ENCODE data around the gene RAMP2. TPM values are rescaled to one million over a fixed set of nuclear protein-coding genes. Genes with fewer than 3 reads are reported as not detected.
"Not testable (repeated sequence)": the region's sequence is repeated elsewhere in the genome, so short reads cannot be mapped to it uniquely, and the experiment has no call there.

RAMP2 gene
- total and polyA plus RNA-seq, 4 donors, result 25.2 to 106 (median 89.9) TPM

GRCh38 chr17:42766124-42766523, 5.1 kb downstream of the RAMP2 start:
- H3K9me3 ChIP-seq (ENCODE audit: control insufficient read depth, insufficient read depth, low read length), result no peaks in the 10 kb centered on the region
- WGBS (ENCODE audit: insufficient coverage), result 90% methylated on average over 5 of the region's 6 CpGs
- H3K4me3 ChIP-seq (ENCODE audit: low read depth, low read length), result no peak overlapping the region
- H3K36me3 ChIP-seq (ENCODE audit: control insufficient read depth, insufficient read depth, low read length), result no peaks in the 10 kb centered on the region
- H3K4me1 ChIP-seq (ENCODE audit: control insufficient read depth, insufficient read depth, low read length), result peaks cover 11% of the 10 kb centered on the region
- no peak for DNase-seq (ENCODE audit: low read depth in 4 of 6, low spot score in 6 of 6)
- H3K27ac ChIP-seq (ENCODE audit: low read depth, low read length), result no peak overlapping the region
- peaks cover 4% of the 10 kb centered on the region for H3K27me3 ChIP-seq (ENCODE audit: control insufficient read depth, insufficient read depth, low read length)

- Histone ChIP-seq H3K36me3 (ENCODE audit: control insufficient read depth, insufficient read depth, low read length) (no peaks in the 10 kb centered on the region), H3K4me3 (ENCODE audit: low read depth, low read length) (no peak overlapping the region), H3K27ac (ENCODE audit: low read depth, low read length) (no peak overlapping the region), H3K9me3 (ENCODE audit: control insufficient read depth, insufficient read depth, low read length) (no peaks in the 10 kb centered on the region), H3K4me1 (ENCODE audit: control insufficient read depth, insufficient read depth, low read length) (peaks cover 1% of the 10 kb centered on the region), H3K27me3 (ENCODE audit: control insufficient read depth, insufficient read depth, low read length) (no peaks in the 10 kb centered on the region)
- no peak for DNase-seq (ENCODE audit: low read depth in 4 of 6, low spot score in 6 of 6)
Measured at GRCh38 chr17:42767512-42767911, 6.5 kb downstream of the RAMP2 start.

GRCh38 chr17:42768006-42768405, 7.0 kb downstream of the RAMP2 start:
- not testable (repeated sequence) for H3K4me1 ChIP-seq (ENCODE audit: control insufficient read depth, insufficient read depth, low read length); DNase-seq (ENCODE audit: low read depth in 4 of 6, low spot score in 6 of 6); H3K9me3 ChIP-seq (ENCODE audit: control insufficient read depth, insufficient read depth, low read length); H3K36me3 ChIP-seq (ENCODE audit: control insufficient read depth, insufficient read depth, low read length); H3K27ac ChIP-seq (ENCODE audit: low read depth, low read length); H3K27me3 ChIP-seq (ENCODE audit: control insufficient read depth, insufficient read depth, low read length); H3K4me3 ChIP-seq (ENCODE audit: low read depth, low read length)
- 72% methylated on average over 4 of the region's 9 CpGs for WGBS (ENCODE audit: insufficient coverage)

GRCh38 chr17:42769964-42770363, 8.9 kb downstream of the RAMP2 start:
- DNase-seq (ENCODE audit: low read depth in 4 of 6, low spot score in 6 of 6); H3K4me1 ChIP-seq (ENCODE audit: control insufficient read depth, insufficient read depth, low read length); H3K27me3 ChIP-seq (ENCODE audit: control insufficient read depth, insufficient read depth, low read length); H3K4me3 ChIP-seq (ENCODE audit: low read depth, low read length); H3K9me3 ChIP-seq (ENCODE audit: control insufficient read depth, insufficient read depth, low read length); H3K27ac ChIP-seq (ENCODE audit: low read depth, low read length); H3K36me3 ChIP-seq (ENCODE audit: control insufficient read depth, insufficient read depth, low read length): not testable (repeated sequence)
- WGBS (ENCODE audit: insufficient coverage), result 46% methylated on average over 3 of the region's 10 CpGs

- Histone ChIP-seq H3K9me3 (ENCODE audit: control insufficient read depth, insufficient read depth, low read length) (no peaks in the 10 kb centered on the region), H3K27ac (ENCODE audit: low read depth, low read length) (peak overlapping the region; percentile 4), H3K4me1 (ENCODE audit: control insufficient read depth, insufficient read depth, low read length) (peaks cover 9% of the 10 kb centered on the region), H3K36me3 (ENCODE audit: control insufficient read depth, insufficient read depth, low read length) (peaks cover 27% of the 10 kb centered on the region), H3K4me3 (ENCODE audit: low read depth, low read length) (peak overlapping the region; percentile 70), H3K27me3 (ENCODE audit: control insufficient read depth, insufficient read depth, low read length) (no peaks in the 10 kb centered on the region)
- 12% methylated on average over 3 of the region's 3 CpGs for WGBS (ENCODE audit: insufficient coverage)
- DNase-seq (ENCODE audit: low read depth in 4 of 6, low spot score in 6 of 6), result no peak
Measured at GRCh38 chr17:42772945-42773289, 11.9 kb downstream of the RAMP2 start.

GRCh38 chr17:42773290-42774035, 12.4 kb downstream of the RAMP2 start, which contains the start of gene VPS25:
VPS25 (plus strand) TSS chr17:42773449; CDS start chr17:42773476, 27 bp downstream.
- peak in 5 of 6 donors; percentile 66 to 95 (median 74) for DNase-seq (ENCODE audit: low read depth in 4 of 6, low spot score in 6 of 6)
- WGBS (ENCODE audit: insufficient coverage), result 0% methylated on average over 25 of the region's 39 CpGs
- no peaks in the 10 kb centered on the region for H3K27me3 ChIP-seq (ENCODE audit: control insufficient read depth, insufficient read depth, low read length)
- peaks cover 32% of the 10 kb centered on the region for H3K36me3 ChIP-seq (ENCODE audit: control insufficient read depth, insufficient read depth, low read length)
- peak within 1 kb of the TSS; percentile 36 for H3K27ac ChIP-seq (ENCODE audit: low read depth, low read length)
- no peaks in the 10 kb centered on the region for H3K9me3 ChIP-seq (ENCODE audit: control insufficient read depth, insufficient read depth, low read length)
- H3K4me1 ChIP-seq (ENCODE audit: control insufficient read depth, insufficient read depth, low read length), result peaks cover 9% of the 10 kb centered on the region
- H3K4me3 ChIP-seq (ENCODE audit: low read depth, low read length), result peak within 1 kb of the TSS; percentile 70

GRCh38 chr17:42774066-42774745, 13.2 kb downstream of the RAMP2 start:
- peaks cover 38% of the 10 kb centered on the region for H3K36me3 ChIP-seq (ENCODE audit: control insufficient read depth, insufficient read depth, low read length)
- no peak for DNase-seq (ENCODE audit: low read depth in 4 of 6, low spot score in 6 of 6)
- H3K27me3 ChIP-seq (ENCODE audit: control insufficient read depth, insufficient read depth, low read length), result no peaks in the 10 kb centered on the region
- peaks cover 9% of the 10 kb centered on the region for H3K4me1 ChIP-seq (ENCODE audit: control insufficient read depth, insufficient read depth, low read length)
- no peaks in the 10 kb centered on the region for H3K9me3 ChIP-seq (ENCODE audit: control insufficient read depth, insufficient read depth, low read length)
- peak overlapping the region; percentile 70 for H3K4me3 ChIP-seq (ENCODE audit: low read depth, low read length)
- H3K27ac ChIP-seq (ENCODE audit: low read depth, low read length), result no peak overlapping the region
- WGBS (ENCODE audit: insufficient coverage), result no CpG with 5 or more reads among the region's 3 CpGs

- DNase-seq (ENCODE audit: low read depth in 4 of 6, low spot score in 6 of 6), result no peak
- peaks cover 8% of the 10 kb centered on the region for H3K27me3 ChIP-seq (ENCODE audit: control insufficient read depth, insufficient read depth, low read length)
- no peak overlapping the region for H3K27ac ChIP-seq (ENCODE audit: low read depth, low read length)
- H3K4me3 ChIP-seq (ENCODE audit: low read depth, low read length), result no peak overlapping the region
- WGBS (ENCODE audit: insufficient coverage), result 85% methylated on average over 2 of the region's 3 CpGs
- peaks cover 16% of the 10 kb centered on the region for H3K4me1 ChIP-seq (ENCODE audit: control insufficient read depth, insufficient read depth, low read length)
- peaks cover 38% of the 10 kb centered on the region for H3K36me3 ChIP-seq (ENCODE audit: control insufficient read depth, insufficient read depth, low read length)
- H3K9me3 ChIP-seq (ENCODE audit: control insufficient read depth, insufficient read depth, low read length), result no peaks in the 10 kb centered on the region
Measured at GRCh38 chr17:42775534-42776098, 14.6 kb downstream of the RAMP2 start.

- Histone ChIP-seq H3K4me1 (ENCODE audit: control insufficient read depth, insufficient read depth, low read length) (peaks cover 32% of the 10 kb centered on the region), H3K9me3 (ENCODE audit: control insufficient read depth, insufficient read depth, low read length) (no peaks in the 10 kb centered on the region), H3K4me3 (ENCODE audit: low read depth, low read length) (no peak overlapping the region), H3K36me3 (ENCODE audit: control insufficient read depth, insufficient read depth, low read length) (peaks cover 38% of the 10 kb centered on the region), H3K27me3 (ENCODE audit: control insufficient read depth, insufficient read depth, low read length) (peaks cover 38% of the 10 kb centered on the region), H3K27ac (ENCODE audit: low read depth, low read length) (no peak overlapping the region)
- WGBS (ENCODE audit: insufficient coverage), result 75% methylated on average over 4 of the region's 5 CpGs
- DNase-seq (ENCODE audit: low read depth in 4 of 6, low spot score in 6 of 6), result no peak
Measured at GRCh38 chr17:42778570-42778969, 17.5 kb downstream of the RAMP2 start.

Measured in spinal cord (tissue), 10 donors.